ENCODE data around the gene PCYT1A. TPM values are rescaled to one million over a fixed set of nuclear protein-coding genes. Genes with fewer than 3 reads are reported as not detected.

Gene PCYT1A
- total RNA-seq, 2 experiments from 2014 or later = 27.4 to 28.4 TPM

Other genes starting within 250 kb of the PCYT1A start
- 100 to 1,000 TPM; 436 to 442 TPM for gene TFRC, start 205.6 kb downstream of the PCYT1A start, total RNA-seq
- gene ZDHHC19, start 76.3 kb downstream of the PCYT1A start, total RNA-seq = not detected
- not detected for gene SLC51A, start 71.2 kb downstream of the PCYT1A start, total RNA-seq
- gene DYNLT2B, start 30.5 kb upstream of the PCYT1A start, total RNA-seq = 10 to 100 TPM; 13.3 TPM
- gene TM4SF19, start 50.7 kb upstream of the PCYT1A start, total RNA-seq = not detected
- gene UBXN7, start 144.7 kb upstream of the PCYT1A start, total RNA-seq = 10 to 100 TPM; 54.2 to 62.5 TPM
- 10 to 100 TPM; 28.9 to 29.1 TPM for gene RNF168, start 216.0 kb upstream of the PCYT1A start, total RNA-seq
- not detected for gene SMCO1, start 227.6 kb upstream of the PCYT1A start, total RNA-seq

Data from activated naive CD4-positive, alpha-beta T cell treated with anti-CD3 and anti-CD28 coated beads for 36 hours (primary cell).